IMR-90 (cell line): ENCODE data around the gene DCUN1D1.

ENCODE experiments used
- BHLHE40 ChIP-seq: fragments of 150-350 bp; IDR thresholded peaks from 2 replicates; pipeline ENCODE4 v1.6.1; 2016; ENCODE audit warnings: mild to moderate bottlenecking, low read depth, low read length
- CEBPB ChIP-seq: IDR thresholded peaks from 2 replicates; pipeline ENCODE4 v1.6.1; 2012; ENCODE audit warnings: low read depth, low read length, improper control_type of control experiment
- CTCF ChIP-seq: conservative IDR thresholded peaks from 2 replicates; pipeline ENCODE4 v1.5.1; 2012; ENCODE audit warnings: mild to moderate bottlenecking, low read depth, low read length, improper control_type of control experiment
- ELK1 ChIP-seq: fragments of 150-350 bp; IDR thresholded peaks from 2 replicates; pipeline ENCODE4 v1.6.1; 2016; ENCODE audit warnings: low read depth, mild to moderate bottlenecking, low read length, moderate library complexity, borderline replicate concordance
- MAFK ChIP-seq: IDR thresholded peaks from 2 replicates; pipeline ENCODE4 v1.6.1; 2012; ENCODE audit warnings: low read depth, low read length, improper control_type of control experiment
- MAZ ChIP-seq: IDR thresholded peaks from 2 replicates; pipeline ENCODE4 v1.6.1; 2012; ENCODE audit warnings: low read depth, mild to moderate bottlenecking, low read length, improper control_type of control experiment, moderate library complexity, borderline replicate concordance
- MXI1 ChIP-seq: IDR thresholded peaks from 2 replicates; pipeline ENCODE4 v1.6.1; 2012; ENCODE audit warnings: low read depth, mild to moderate bottlenecking, low read length, moderate library complexity, borderline replicate concordance
- NFE2L2 ChIP-seq: fragments of 150-350 bp; IDR thresholded peaks from 2 replicates; pipeline ENCODE4 v1.6.1; 2016; ENCODE audit warnings: low read depth, mild to moderate bottlenecking, low read length
- POLR2A ChIP-seq: IDR thresholded peaks from 2 replicates; pipeline ENCODE4 v1.6.1; 2012; ENCODE audit warnings: mild to moderate bottlenecking, low read depth, low read length
- RAD21 ChIP-seq: IDR thresholded peaks from 2 replicates; pipeline ENCODE4 v1.6.1; 2012; ENCODE audit warnings: low read length, improper control_type of control experiment
- RCOR1 ChIP-seq: IDR thresholded peaks from 2 replicates; pipeline ENCODE4 v1.6.1; 2012; ENCODE audit warnings: mild to moderate bottlenecking, low read length, improper control_type of control experiment; ENCODE audit not compliant: insufficient replicate concordance
- SMC3 ChIP-seq: fragments of 150-350 bp; IDR thresholded peaks from 2 replicates; pipeline ENCODE4 v1.6.1; 2016; ENCODE audit warnings: low read depth, mild to moderate bottlenecking, antibody characterized with exemption, low read length, moderate library complexity
- USF2 ChIP-seq: fragments of 150-350 bp; IDR thresholded peaks from 2 replicates; pipeline ENCODE4 v1.6.1; 2017; ENCODE audit warnings: mild to moderate bottlenecking, antibody characterized with exemption, low read length, low read depth

- TF ChIP-seq CTCF (no peak), BHLHE40 (no peak), RAD21 (no peak), SMC3 (no peak), ELK1 (no peak), MXI1 (no peak), MAZ (no peak), POLR2A (no peak), CEBPB (no peak), USF2 (no peak), MAFK (no peak), NFE2L2 (no peak), RCOR1 (no peak)
Measured at GRCh38 chr3:182962166-182962565, 18.2 kb downstream of the DCUN1D1 start.
